ENCODE results near the gene WDR77. TPM values are rescaled to one million over a fixed set of nuclear protein-coding genes. Genes with fewer than 3 reads are reported as not detected.
A peak's percentile ranks its signal among the peaks of the same experiment; 100 is the strongest.

The WDR77 gene
- total RNA-seq, 1 experiment from 2014 or later = 67.9 TPM

GRCh38 chr1:111481387-111482221, 32.5 kb upstream of the WDR77 start:
- intact Hi-C loops (cut with micrococcal nuclease; ENCODE audit: unreplicated experiment) = no loop called here
- POLR2A ChIA-PET (ENCODE audit: low non-redundant PET) = no interaction called here
- BruUV-seq (replicated peaks) = no TSS peak
- H3K4me1 ChIP-seq (ENCODE audit: insufficient read depth, low read length, poor library complexity, severe bottlenecking) = no peaks in the 10 kb centered on the region
- H3K36me3 ChIP-seq (ENCODE audit: insufficient read depth, low read length, poor library complexity, severe bottlenecking) = no peaks in the 10 kb centered on the region
- no peaks in the 10 kb centered on the region for H3K9me3 ChIP-seq (ENCODE audit: low read depth, low read length, poor library complexity, severe bottlenecking)
- DNase-seq (ENCODE audit: low spot score) = peak; percentile 43
- CTCF ChIA-PET = interaction anchor here (0.6 kb wide), 1 partner anchor 378 kb away, joined by 3 read pairs; no protein-coding TSS in a partner anchor
- H3K27me3 ChIP-seq (replicated peaks; ENCODE audit: insufficient read depth, low read depth, low read length, poor library complexity) = no peaks in the 10 kb centered on the region
- TF ChIP-seq CTCF (conservative IDR thresholded peaks at IDR 0.05; ENCODE audit: low read depth, low read length) = peak; percentile 45
- no peak for TF ChIP-seq EZH2 (IDR thresholded peaks at IDR 0.05; ENCODE audit: borderline replicate concordance, low read depth, low read length, poor library complexity, severe bottlenecking)
- H3K27ac ChIP-seq (ENCODE audit: low read depth, low read length, poor library complexity, severe bottlenecking) = no peak overlapping the region
- no peak overlapping the region for H3K4me3 ChIP-seq (ENCODE audit: low read depth, low read length, poor library complexity, severe bottlenecking)

- CTCF ChIA-PET = interaction anchor here (1.0 kb wide), 1 partner anchor 96 kb away, joined by 5 read pairs; no protein-coding TSS in a partner anchor
- intact Hi-C loops (cut with micrococcal nuclease; ENCODE audit: unreplicated experiment) = no loop called here
- no peaks in the 10 kb centered on the region for H3K36me3 ChIP-seq (ENCODE audit: insufficient read depth, low read length, poor library complexity, severe bottlenecking)
- no peaks in the 10 kb centered on the region for H3K9me3 ChIP-seq (ENCODE audit: low read depth, low read length, poor library complexity, severe bottlenecking)
- H3K27me3 ChIP-seq (replicated peaks; ENCODE audit: insufficient read depth, low read depth, low read length, poor library complexity) = no peaks in the 10 kb centered on the region
- BruUV-seq (replicated peaks) = no TSS peak
- H3K27ac ChIP-seq (ENCODE audit: low read depth, low read length, poor library complexity, severe bottlenecking) = no peak overlapping the region
- DNase-seq (ENCODE audit: low spot score) = no peak
- H3K4me3 ChIP-seq (ENCODE audit: low read depth, low read length, poor library complexity, severe bottlenecking) = no peak overlapping the region
- no peak for TF ChIP-seq EZH2 (IDR thresholded peaks at IDR 0.05; ENCODE audit: borderline replicate concordance, low read depth, low read length, poor library complexity, severe bottlenecking)
- TF ChIP-seq CTCF (conservative IDR thresholded peaks at IDR 0.05; ENCODE audit: low read depth, low read length) = no peak
- POLR2A ChIA-PET (ENCODE audit: low non-redundant PET) = no interaction called here
- no peaks in the 10 kb centered on the region for H3K4me1 ChIP-seq (ENCODE audit: insufficient read depth, low read length, poor library complexity, severe bottlenecking)
Measured at GRCh38 chr1:111480674-111481073, 31.6 kb upstream of the WDR77 start.

GRCh38 chr1:111476761-111477309, 27.8 kb upstream of the WDR77 start:
- no peak overlapping the region for H3K4me3 ChIP-seq (ENCODE audit: low read depth, low read length, poor library complexity, severe bottlenecking)
- no peaks in the 10 kb centered on the region for H3K27me3 ChIP-seq (replicated peaks; ENCODE audit: insufficient read depth, low read depth, low read length, poor library complexity)
- BruUV-seq (replicated peaks) = no TSS peak
- no peaks in the 10 kb centered on the region for H3K36me3 ChIP-seq (ENCODE audit: insufficient read depth, low read length, poor library complexity, severe bottlenecking)
- H3K9me3 ChIP-seq (ENCODE audit: low read depth, low read length, poor library complexity, severe bottlenecking) = no peaks in the 10 kb centered on the region
- ChIA-PET POLR2A (ENCODE audit: low non-redundant PET) (no interaction called here), CTCF (no interaction called here)
- intact Hi-C loops (cut with micrococcal nuclease; ENCODE audit: unreplicated experiment) = no loop called here
- DNase-seq (ENCODE audit: low spot score) = no peak
- H3K4me1 ChIP-seq (ENCODE audit: insufficient read depth, low read length, poor library complexity, severe bottlenecking) = no peaks in the 10 kb centered on the region
- TF ChIP-seq CTCF (conservative IDR thresholded peaks at IDR 0.05; ENCODE audit: low read depth, low read length) = no peak
- no peak for TF ChIP-seq EZH2 (IDR thresholded peaks at IDR 0.05; ENCODE audit: borderline replicate concordance, low read depth, low read length, poor library complexity, severe bottlenecking)
- H3K27ac ChIP-seq (ENCODE audit: low read depth, low read length, poor library complexity, severe bottlenecking) = no peak overlapping the region

Measured in A673 (cell line).